ENCODE data around the gene DISP2.

GRCh38 chr15:40334541-40334940, 23.5 kb upstream of the DISP2 start:
- TF ChIP-seq CTCF (IDR thresholded peaks at IDR 0.05; ENCODE audit: low read depth, low read length, missing input control), result no peak
- TF ChIP-seq MAX (IDR thresholded peaks at IDR 0.05), result no peak
- no peak for TF ChIP-seq HNF4G (IDR thresholded peaks at IDR 0.05)
- no peak for TF ChIP-seq REST (IDR thresholded peaks at IDR 0.05)
- no peak for TF ChIP-seq JUND (IDR thresholded peaks at IDR 0.05)
- no peak for TF ChIP-seq FOXA1 (IDR thresholded peaks at IDR 0.05)

Measured in liver (tissue), 3 donors.